ENCODE results near the gene SH2D4B. TPM values are rescaled to one million over a fixed set of nuclear protein-coding genes. Genes with fewer than 3 reads are reported as not detected.

Gene SH2D4B
- total RNA-seq, 2 donors from 2014 or later: 0.14 TPM; not detected in 1

GRCh38 chr10:80517416-80518142, 20.1 kb upstream of the SH2D4B start:
- no peak for ATAC-seq
- no peaks in the 10 kb centered on the region for H3K36me3 Mint-ChIP-seq

GRCh38 chr10:80518143-80518806, 19.4 kb upstream of the SH2D4B start:
- no peak for DNase-seq (ENCODE audit: low spot score in 2 of 2)
- Mint-ChIP-seq H3K27ac (peak overlapping the region; percentile 75 to 81), H3K9me3 (no peaks in the 10 kb centered on the region), H3K36me3 (no peaks in the 10 kb centered on the region)
- no peak for ATAC-seq

More at GRCh38 chr10:80517416-80518142, 20.1 kb upstream of the SH2D4B start:
- peak in 1 of 2 donors; percentile 48 for DNase-seq (ENCODE audit: low spot score in 2 of 2)
- H3K27ac Mint-ChIP-seq: peak overlapping the region; percentile 70 to 81
- H3K9me3 Mint-ChIP-seq: no peaks in the 10 kb centered on the region

- H3K36me3 Mint-ChIP-seq: no peaks in the 10 kb centered on the region
- H3K27ac Mint-ChIP-seq: peak overlapping the region in 1 of 2 donors; percentile 75
- DNase-seq (ENCODE audit: low spot score in 2 of 2) (no peak), ATAC-seq (no peak)
- H3K9me3 Mint-ChIP-seq: no peaks in the 10 kb centered on the region
Measured at GRCh38 chr10:80518807-80519360, 18.8 kb upstream of the SH2D4B start.

- DNase-seq (ENCODE audit: low spot score in 2 of 2) (no peak), ATAC-seq (no peak)
- no peaks in the 10 kb centered on the region for H3K9me3 Mint-ChIP-seq
- no peaks in the 10 kb centered on the region for H3K36me3 Mint-ChIP-seq
- H3K27ac Mint-ChIP-seq: peak overlapping the region; percentile 61 to 86
Measured at GRCh38 chr10:80519936-80520650, 17.6 kb upstream of the SH2D4B start.

GRCh38 chr10:80520661-80521470, 16.8 kb upstream of the SH2D4B start:
- ATAC-seq: no peak
- H3K27ac Mint-ChIP-seq: peak overlapping the region; percentile 61 to 86
- DNase-seq (ENCODE audit: low spot score in 2 of 2): no peak
- no peaks in the 10 kb centered on the region for H3K9me3 Mint-ChIP-seq
- no peaks in the 10 kb centered on the region for H3K36me3 Mint-ChIP-seq

GRCh38 chr10:80522756-80523363, 14.8 kb upstream of the SH2D4B start:
- H3K27ac Mint-ChIP-seq: peak overlapping the region; percentile 9 to 85
- ATAC-seq (peak in 1 of 2 donors; percentile 30), DNase-seq (ENCODE audit: low spot score in 2 of 2) (no peak)
- H3K36me3 Mint-ChIP-seq: peaks cover 0 to 10% of the 10 kb centered on the region in 2 donors
- H3K9me3 Mint-ChIP-seq: no peaks in the 10 kb centered on the region

GRCh38 chr10:80523773-80524172, 13.9 kb upstream of the SH2D4B start:
- no peaks in the 10 kb centered on the region for H3K9me3 Mint-ChIP-seq

GRCh38 chr10:80524190-80524909, 13.4 kb upstream of the SH2D4B start:
- Mint-ChIP-seq H3K27ac (peak overlapping the region; percentile 84 to 85), H3K36me3 (peaks cover 0 to 17% of the 10 kb centered on the region in 2 donors), H3K9me3 (no peaks in the 10 kb centered on the region)
- ATAC-seq (peak in 1 of 2 donors; percentile 15), DNase-seq (ENCODE audit: low spot score in 2 of 2) (no peak)

More at GRCh38 chr10:80523773-80524172, 13.9 kb upstream of the SH2D4B start:
- ATAC-seq: peak in 1 of 2 donors; percentile 6
- DNase-seq (ENCODE audit: low spot score in 2 of 2): no peak
- Mint-ChIP-seq H3K27ac (peak overlapping the region; percentile 84 to 85), H3K36me3 (peaks cover 0 to 11% of the 10 kb centered on the region in 2 donors)

- no peak for DNase-seq (ENCODE audit: low spot score in 2 of 2)
- Mint-ChIP-seq H3K9me3 (no peaks in the 10 kb centered on the region), H3K36me3 (peaks cover 0 to 17% of the 10 kb centered on the region in 2 donors), H3K27ac (peak overlapping the region; percentile 76 to 83)
- no peak for ATAC-seq
Measured at GRCh38 chr10:80526218-80526617, 11.5 kb upstream of the SH2D4B start.

GRCh38 chr10:80526742-80527141, 11.0 kb upstream of the SH2D4B start:
- ATAC-seq: no peak
- H3K9me3 Mint-ChIP-seq: no peaks in the 10 kb centered on the region
- peaks cover 0 to 17% of the 10 kb centered on the region in 2 donors for H3K36me3 Mint-ChIP-seq
- H3K27ac Mint-ChIP-seq: peak overlapping the region; percentile 76 to 83
- no peak for DNase-seq (ENCODE audit: low spot score in 2 of 2)

GRCh38 chr10:80528185-80528700, 9.5 kb upstream of the SH2D4B start:
- Mint-ChIP-seq H3K27ac (peak overlapping the region; percentile 60 to 86), H3K36me3 (peaks cover 0 to 24% of the 10 kb centered on the region in 2 donors), H3K9me3 (no peaks in the 10 kb centered on the region)
- DNase-seq (ENCODE audit: low spot score in 2 of 2) (no peak), ATAC-seq (no peak)

- Mint-ChIP-seq H3K9me3 (no peaks in the 10 kb centered on the region), H3K36me3 (peaks cover 0 to 24% of the 10 kb centered on the region in 2 donors), H3K27ac (peak overlapping the region; percentile 86 to 87)
- DNase-seq (ENCODE audit: low spot score in 2 of 2) (no peak), ATAC-seq (no peak)
Measured at GRCh38 chr10:80528901-80529300, 8.8 kb upstream of the SH2D4B start.

GRCh38 chr10:80529604-80530003, 8.1 kb upstream of the SH2D4B start:
- no peaks in the 10 kb centered on the region for H3K9me3 Mint-ChIP-seq
- DNase-seq (ENCODE audit: low spot score in 2 of 2) (peak in 1 of 2 donors; percentile 20), ATAC-seq (peak; percentile 31 to 64)
- H3K36me3 Mint-ChIP-seq: peaks cover 0 to 24% of the 10 kb centered on the region in 2 donors
- peak overlapping the region; percentile 86 to 87 for H3K27ac Mint-ChIP-seq

GRCh38 chr10:80530251-80530650, 7.5 kb upstream of the SH2D4B start:
- peaks cover under 1 to 24% of the 10 kb centered on the region in 2 donors for H3K36me3 Mint-ChIP-seq
- peak in 1 of 2 donors; percentile 53 for DNase-seq (ENCODE audit: low spot score in 2 of 2)
- H3K27ac Mint-ChIP-seq: peak overlapping the region; percentile 86 to 87
- H3K9me3 Mint-ChIP-seq: no peaks in the 10 kb centered on the region
- ATAC-seq: peak; percentile 86 to 88

GRCh38 chr10:80530816-80531215, 6.9 kb upstream of the SH2D4B start:
- Mint-ChIP-seq H3K36me3 (peaks cover 5 to 28% of the 10 kb centered on the region in 2 donors), H3K27ac (peak overlapping the region; percentile 65 to 86), H3K9me3 (no peaks in the 10 kb centered on the region)
- ATAC-seq: no peak
- no peak for DNase-seq (ENCODE audit: low spot score in 2 of 2)
